Trophoblast cell (in vitro differentiated cells and primary cell): ENCODE measurements around the gene CCDC110.

ENCODE experiments used
- DNase-seq, 2 donors: peaks; one replicate each; pipeline ENCODE4 v3.0.0-alpha.2; 2016
- H2AFZ ChIP-seq: 2 replicates; pipeline ENCODE4 v1.6.1; 2013; ENCODE audit warnings: low read length, moderate library complexity, mild to moderate bottlenecking; ENCODE audit not compliant: insufficient read depth, poor library complexity
- H2AK5ac ChIP-seq: 2 replicates; pipeline ENCODE4 v1.6.1; 2013; ENCODE audit warnings: mild to moderate bottlenecking, low read length
- H2BK120ac ChIP-seq: 2 replicates; pipeline ENCODE4 v1.6.1; 2013; ENCODE audit warnings: low read length, mild to moderate bottlenecking, moderate library complexity; ENCODE audit not compliant: insufficient read depth, poor library complexity
- H2BK12ac ChIP-seq: 2 replicates; pipeline ENCODE4 v1.6.1; 2013; ENCODE audit warnings: mild to moderate bottlenecking, low read length, moderate library complexity
- H2BK5ac ChIP-seq: 2 replicates; pipeline ENCODE4 v1.6.1; 2013; ENCODE audit warnings: low read length, low read depth, moderate library complexity, mild to moderate bottlenecking; ENCODE audit not compliant: poor library complexity
- H3K14ac ChIP-seq: 2 replicates; pipeline ENCODE4 v1.6.1; 2013; ENCODE audit warnings: mild to moderate bottlenecking, low read length
- H3K18ac ChIP-seq: 2 replicates; pipeline ENCODE4 v1.6.1; 2013; ENCODE audit warnings: mild to moderate bottlenecking, low read length
- H3K23ac ChIP-seq: 2 replicates; pipeline ENCODE4 v1.6.1; 2013; ENCODE audit warnings: low read length
- H3K27ac ChIP-seq: 2 replicates; pipeline ENCODE4 v1.5.1; 2013; ENCODE audit warnings: low read depth, mild to moderate bottlenecking, inconsistent platforms, low read length, moderate library complexity
- H3K27me3 ChIP-seq: 2 replicates; pipeline ENCODE4 v1.6.1; 2013; ENCODE audit warnings: inconsistent platforms, mild to moderate bottlenecking, low read length, moderate library complexity; ENCODE audit not compliant: insufficient read depth
- H3K36me3 ChIP-seq, 2 experiments: 1 replicate in 1 of 2; 2 replicates in 1 of 2; pipeline ENCODE4 v1.6.1; 2013; ENCODE audit warnings: low read length in 2 of 2, mild to moderate bottlenecking in 2 of 2, moderate library complexity in 1 of 2; ENCODE audit not compliant: insufficient read depth in 2 of 2, control insufficient read depth in 1 of 2
- H3K4ac ChIP-seq: 2 replicates; pipeline ENCODE4 v1.6.1; 2013; ENCODE audit warnings: low read depth, mild to moderate bottlenecking, low read length, moderate library complexity
- H3K4me1 ChIP-seq, 2 experiments: 1 replicate in 1 of 2; 2 replicates in 1 of 2; pipeline ENCODE4 v1.6.1; 2013; ENCODE audit warnings: low read length in 2 of 2, mild to moderate bottlenecking in 2 of 2, moderate library complexity in 1 of 2; ENCODE audit not compliant: insufficient read depth in 2 of 2, control insufficient read depth in 1 of 2
- H3K4me2 ChIP-seq: 2 replicates; pipeline ENCODE4 v1.6.1; 2013; ENCODE audit warnings: inconsistent platforms, mild to moderate bottlenecking, low read length, moderate library complexity
- H3K4me3 ChIP-seq: 2 replicates; pipeline ENCODE4 v1.5.1; 2013; ENCODE audit warnings: mild to moderate bottlenecking, low read depth, low read length, inconsistent platforms
- H3K79me1 ChIP-seq: one replicate; pipeline ENCODE4 v1.6.1; 2013; ENCODE audit warnings: low read length
- H3K79me2 ChIP-seq: 2 replicates; pipeline ENCODE4 v1.6.1; 2013; ENCODE audit warnings: low read length, mild to moderate bottlenecking; ENCODE audit not compliant: control insufficient read depth, insufficient read depth, poor library complexity
- H3K9ac ChIP-seq: 2 replicates; pipeline ENCODE4 v1.6.1; 2013; ENCODE audit warnings: mild to moderate bottlenecking, low read length
- H3K9me3 ChIP-seq: 2 replicates; pipeline ENCODE4 v1.6.1; 2013; ENCODE audit warnings: low read depth, mild to moderate bottlenecking, control low read depth, inconsistent platforms, low read length; ENCODE audit not compliant: insufficient read depth
- H4K12ac ChIP-seq: 2 replicates; pipeline ENCODE4 v1.6.1; 2013; ENCODE audit warnings: low read depth, mild to moderate bottlenecking, low read length, moderate library complexity
- H4K8ac ChIP-seq: 2 replicates; pipeline ENCODE4 v1.6.1; 2013; ENCODE audit warnings: low read depth, mild to moderate bottlenecking, low read length, moderate library complexity
- H4K91ac ChIP-seq: one replicate; pipeline ENCODE4 v1.6.1; 2013; ENCODE audit warnings: low read depth, mild to moderate bottlenecking, low read length, moderate library complexity
- WGBS: extraction: QIAGEN DNeasy Blood & Tissue Kit; methylation state at CpG from one replicate; pipeline ENCODE4 v1.1.7; 2013; ENCODE audit warnings: missing lambda C conversion rate; ENCODE audit not compliant: insufficient read length, insufficient coverage; ENCODE audit errors: extremely low coverage; 5-methylcytosine and 5-hydroxymethylcytosine counted together

Gene CCDC110

GRCh38 chr4:185457136-185457535, 14.4 kb downstream of the CCDC110 start:
- H3K9ac ChIP-seq = no peak overlapping the region
- H3K27ac ChIP-seq = no peak overlapping the region
- H2BK5ac ChIP-seq = no peak overlapping the region
- H4K12ac ChIP-seq = no peak overlapping the region
- no peak overlapping the region for H3K14ac ChIP-seq
- H3K79me2 ChIP-seq = no peaks in the 10 kb centered on the region
- H3K79me1 ChIP-seq = no peaks in the 10 kb centered on the region
- no peak overlapping the region for H3K18ac ChIP-seq
- no peaks in the 10 kb centered on the region for H3K4me1 ChIP-seq
- no peak overlapping the region for H2BK120ac ChIP-seq
- no peak overlapping the region for H4K8ac ChIP-seq
- H3K9me3 ChIP-seq = no peaks in the 10 kb centered on the region
- H3K4me2 ChIP-seq = no peak overlapping the region
- no peak overlapping the region for H2AK5ac ChIP-seq
- H3K4ac ChIP-seq = no peak overlapping the region
- no peak overlapping the region for H4K91ac ChIP-seq
- H3K27me3 ChIP-seq = no peaks in the 10 kb centered on the region
- no peak overlapping the region for H3K23ac ChIP-seq
- H2BK12ac ChIP-seq = no peak overlapping the region
- H3K4me3 ChIP-seq = no peak overlapping the region
- no CpG with 5 or more reads among the region's 3 CpGs for WGBS
- H2AFZ ChIP-seq = no peak overlapping the region
- no peaks in the 10 kb centered on the region for H3K36me3 ChIP-seq
- DNase-seq = no peak

- H2AFZ ChIP-seq = no peak overlapping the region
- H2BK120ac ChIP-seq = no peak overlapping the region
- H3K27ac ChIP-seq = no peak overlapping the region
- H3K4me2 ChIP-seq = no peak overlapping the region
- no peak overlapping the region for H3K4me3 ChIP-seq
- H3K27me3 ChIP-seq = no peaks in the 10 kb centered on the region
- no peaks in the 10 kb centered on the region for H3K4me1 ChIP-seq
- no peak overlapping the region for H2BK12ac ChIP-seq
- no peak overlapping the region for H4K91ac ChIP-seq
- H4K12ac ChIP-seq = no peak overlapping the region
- H2BK5ac ChIP-seq = no peak overlapping the region
- H2AK5ac ChIP-seq = no peak overlapping the region
- H3K18ac ChIP-seq = no peak overlapping the region
- H3K4ac ChIP-seq = no peak overlapping the region
- H3K79me2 ChIP-seq = no peaks in the 10 kb centered on the region
- no peak for DNase-seq
- no peaks in the 10 kb centered on the region for H3K79me1 ChIP-seq
- H4K8ac ChIP-seq = no peak overlapping the region
- H3K9ac ChIP-seq = no peak overlapping the region
- no peak overlapping the region for H3K23ac ChIP-seq
- WGBS = no CpG with 5 or more reads among the region's 2 CpGs
- no peaks in the 10 kb centered on the region for H3K9me3 ChIP-seq
- no peak overlapping the region for H3K14ac ChIP-seq
- H3K36me3 ChIP-seq = no peaks in the 10 kb centered on the region
Measured at GRCh38 chr4:185456131-185456530, 15.4 kb downstream of the CCDC110 start.

GRCh38 chr4:185445209-185445608, 26.3 kb downstream of the CCDC110 start:
- Histone ChIP-seq H3K4me1 (no peaks in the 10 kb centered on the region), H2BK120ac (no peak overlapping the region), H2AK5ac (no peak overlapping the region), H3K9me3 (no peaks in the 10 kb centered on the region), H3K27ac (no peak overlapping the region), H3K36me3 (no peaks in the 10 kb centered on the region), H3K4me3 (no peak overlapping the region), H3K4me2 (no peak overlapping the region), H3K27me3 (no peaks in the 10 kb centered on the region), H4K8ac (no peak overlapping the region), H3K4ac (no peak overlapping the region), H2BK5ac (no peak overlapping the region), H3K79me2 (no peaks in the 10 kb centered on the region), H3K79me1 (no peaks in the 10 kb centered on the region), H2AFZ (no peak overlapping the region), H2BK12ac (no peak overlapping the region), H3K9ac (no peak overlapping the region), H3K18ac (no peak overlapping the region), H3K14ac (no peak overlapping the region), H4K91ac (no peak overlapping the region), H4K12ac (no peak overlapping the region), H3K23ac (no peak overlapping the region)
- DNase-seq = peak in 1 of 2 donors; percentile 17
- no CpG with 5 or more reads among the region's 2 CpGs for WGBS

DNA sequence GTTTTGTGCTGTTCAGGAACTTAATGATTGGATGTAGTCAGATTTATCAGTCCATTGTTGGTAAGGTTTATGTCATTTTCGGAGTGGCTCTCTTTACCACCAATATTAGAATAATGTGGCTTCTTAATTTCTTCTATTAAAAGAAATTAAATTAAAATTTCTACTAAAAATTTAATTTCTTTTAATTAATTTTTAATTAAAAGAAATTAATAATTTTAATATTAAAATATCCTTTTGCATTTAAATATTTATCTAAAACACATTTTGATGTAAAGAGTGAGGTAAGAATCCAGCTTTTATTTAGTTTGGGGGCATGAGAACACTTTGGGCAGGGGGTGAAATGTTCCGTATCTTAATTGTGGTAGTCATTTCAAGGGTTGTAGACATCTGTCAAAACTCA, 30.1 kb downstream of the CCDC110 start:
- Histone ChIP-seq H3K9me3 (no peaks in the 10 kb centered on the region), H2AK5ac (no peak overlapping the region), H3K9ac (no peak overlapping the region), H3K27ac (no peak overlapping the region), H3K23ac (no peak overlapping the region), H3K14ac (no peak overlapping the region), H3K4me2 (no peak overlapping the region), H3K4ac (no peak overlapping the region), H2BK5ac (no peak overlapping the region), H3K4me3 (no peak overlapping the region), H2AFZ (no peak overlapping the region), H3K4me1 (no peaks in the 10 kb centered on the region), H4K12ac (no peak overlapping the region), H2BK120ac (no peak overlapping the region), H3K79me2 (no peaks in the 10 kb centered on the region), H3K79me1 (no peaks in the 10 kb centered on the region), H3K18ac (no peak overlapping the region), H3K36me3 (no peaks in the 10 kb centered on the region), H3K27me3 (no peaks in the 10 kb centered on the region), H4K91ac (no peak overlapping the region), H4K8ac (no peak overlapping the region), H2BK12ac (no peak overlapping the region)
- DNase-seq = no peak
- no CpG with 5 or more reads among the region's 2 CpGs for WGBS
